Heart right ventricle (tissue), 16 donors: Measurements from ENCODE around the gene ATP2B1. TPM values are rescaled to one million over a fixed set of nuclear protein-coding genes. Genes with fewer than 3 reads are reported as not detected.

Experiments
- ATAC-seq, 8 donors: fragments of 200-7000 bp; cut with Tn5 transposase; one replicate each; pipeline ENCODE4 v1.9.1; 2020; ENCODE audit warnings: mild to moderate bottlenecking in 8 of 8, moderate library complexity in 8 of 8, moderate number of reproducible peaks in 1 of 8
- DNase-seq, 2 donors: peaks; one replicate each; pipeline ENCODE4 v3.0.0-alpha.2; 2020
- H3K27ac ChIP-seq, 10 donors: fragments of 200-600 bp; sonication (generic) in 2 of 10; one replicate each; pipeline versions ENCODE4 v1.5.0 to v1.8.0; 2020 to 2022; ENCODE audit warnings: mild to moderate bottlenecking in 3 of 10
- H3K27me3 ChIP-seq, 7 donors: fragments of 200-600 bp; one replicate each; pipeline ENCODE4 v1.8.0; 2021 to 2022; ENCODE audit warnings: mild to moderate bottlenecking in 2 of 7
- H3K36me3 ChIP-seq, 9 donors: fragments of 200-600 bp; sonication (generic) in 1 of 9; one replicate each; pipeline versions ENCODE4 v1.5.0 to v1.8.0; 2020 to 2022; ENCODE audit warnings: mild to moderate bottlenecking in 2 of 9
- H3K4me1 ChIP-seq, 9 donors: fragments of 200-600 bp; sonication (generic) in 1 of 9; one replicate each; pipeline versions ENCODE4 v1.5.0 to v1.8.0; 2020 to 2022; ENCODE audit warnings: mild to moderate bottlenecking in 4 of 9
- H3K4me3 ChIP-seq, 10 donors: fragments of 200-600 bp; sonication (generic) in 2 of 10; one replicate each; pipeline versions ENCODE4 v1.5.0 to v1.8.0; 2020 to 2022; ENCODE audit warnings: mild to moderate bottlenecking in 7 of 10, moderate library complexity in 2 of 10
- H3K9me3 ChIP-seq, 11 donors: fragments of 200-600 bp in 10 of 11; sonication (generic) in 2 of 11; one replicate each; pipeline versions ENCODE4 v1.5.0 to v1.8.0; 2013 to 2022; ENCODE audit warnings: mild to moderate bottlenecking in 2 of 11, control low read depth in 1 of 11, moderate library complexity in 1 of 11
- WGBS, 2 donors: extraction: QIAGEN DNeasy Blood & Tissue Kit; methylation state at CpG; one replicate each; pipeline ENCODE4 v1.1.7; 2013; ENCODE audit warnings: inconsistent platforms in 1 of 2; 5-methylcytosine and 5-hydroxymethylcytosine counted together
- intact Hi-C, 10 donors: fragments of 100-400 bp; cut with DNase I; formaldehyde crosslinking; loops; one replicate each; pipeline versions ENCODE4 v1.11.1 to v1.14.2; 2022
- polyA plus RNA-seq, 2 donors: library from polyadenylated mRNA; stranded (reverse); fragments of 200-250 nt; gene quantifications; one replicate each; pipeline ENCODE4 v1.2.3, GENCODE V29; 2013
- total RNA-seq, 10 donors: library from RNA; stranded (reverse); fragmentation: NEBNext Ultra II Directional in 3 of 10; extraction: Animal tissue kit (Norgen Biotek cat#: 25700) in 3 of 10; gene quantifications; one replicate each; pipeline versions ENCODE4 v1.2.1 to v1.2.4, GENCODE V29; 2021 to 2023
- TF ChIP-seq, protein P1 (sequence below), 9 donors: fragments of 200-600 bp; sonication (generic) in 2 of 9; IDR thresholded peaks; one replicate each; pipeline versions ENCODE4 v1.5.0 to v1.8.0; 2021 to 2022; ENCODE audit warnings: antibody characterized with exemption in 9 of 9, mild to moderate bottlenecking in 5 of 9, moderate library complexity in 1 of 9
- donor health status: Arrhythmogenic right ventricular cardiomyopathy.
- donor health status: ischemic (EF 13 %, LVEDD 7.1; RV severe dilation, severe dysfunction).
- donor health status: healthy with polysubstance abuse.
- donor health status: DM: no; HTN: yes; CAD: no.
- donor health status: DM: no; HTN: no; CAD: no.
- donor health status: ischemic (EF 25% LVEDD 6.9; RV normal size, moderate dysfunction).
- donor health status: ischemic (EF 25% LVEDD 5.7; RV mildly dilated, moderate dysfunction).
- donor health status: healthy.
- donor health status: DM: yes; HTN: yes; CAD: no.
- donor health status: Ischemic cardiomyopathy.
- donor health status: ischemic (EF 35%, LVEDD 5.7; RV mildly dilated, moderate dysfunction).
- donor health status: nonischemic (EF 11% LVEDD 7.7; RV severe dilation, severe dysfunction).
- donor health status: DM: yes; HTN: yes; CAD: no.
- donor health status: PGD.
- donor health status: ischemic (EF 29% LVEDD 5.4; RV normal size, mild dysfunction).
- donor health status: nonischemic (EF 23%, LVEDD 6.1; RV moderate dilation, normal function).

ATP2B1 gene
- total and polyA plus RNA-seq, 12 donors, result 5.9 to 20.5 (median 15.2) TPM

DNA sequence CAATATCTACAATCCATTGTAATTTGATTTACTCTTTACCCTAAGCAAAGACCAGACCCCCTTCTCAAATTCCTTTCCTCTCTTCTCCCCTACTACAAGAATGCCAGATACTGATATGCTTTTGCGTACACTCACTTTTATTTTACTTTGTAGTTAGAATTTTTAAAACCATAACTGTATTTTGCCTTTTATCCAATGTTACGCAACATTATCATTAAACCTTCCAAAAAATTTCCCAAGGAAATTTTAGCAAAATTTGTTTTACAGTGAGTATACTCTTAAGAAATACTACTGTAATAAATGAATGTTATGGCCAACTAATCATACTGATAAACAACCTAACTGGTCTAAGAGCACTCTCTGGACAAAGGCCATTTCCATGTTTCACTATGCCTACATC lies 22.3 kb downstream of the ATP2B1 start:
- peaks cover 0 to 14% (median 5%) of the 10 kb centered on the region in 9 donors for H3K4me1 ChIP-seq
- no peak overlapping the region for H3K4me3 ChIP-seq
- no peak for DNase-seq
- no peaks in the 10 kb centered on the region for H3K36me3 ChIP-seq
- ATAC-seq, result no peak
- 89 to 92% methylated on average over 2 of the region's 2 CpGs for WGBS, 2 donors
- H3K27ac ChIP-seq, result no peak overlapping the region
- intact Hi-C loops, result no loop called here
- no peaks in the 10 kb centered on the region for H3K27me3 ChIP-seq
- TF ChIP-seq, protein P1, sequence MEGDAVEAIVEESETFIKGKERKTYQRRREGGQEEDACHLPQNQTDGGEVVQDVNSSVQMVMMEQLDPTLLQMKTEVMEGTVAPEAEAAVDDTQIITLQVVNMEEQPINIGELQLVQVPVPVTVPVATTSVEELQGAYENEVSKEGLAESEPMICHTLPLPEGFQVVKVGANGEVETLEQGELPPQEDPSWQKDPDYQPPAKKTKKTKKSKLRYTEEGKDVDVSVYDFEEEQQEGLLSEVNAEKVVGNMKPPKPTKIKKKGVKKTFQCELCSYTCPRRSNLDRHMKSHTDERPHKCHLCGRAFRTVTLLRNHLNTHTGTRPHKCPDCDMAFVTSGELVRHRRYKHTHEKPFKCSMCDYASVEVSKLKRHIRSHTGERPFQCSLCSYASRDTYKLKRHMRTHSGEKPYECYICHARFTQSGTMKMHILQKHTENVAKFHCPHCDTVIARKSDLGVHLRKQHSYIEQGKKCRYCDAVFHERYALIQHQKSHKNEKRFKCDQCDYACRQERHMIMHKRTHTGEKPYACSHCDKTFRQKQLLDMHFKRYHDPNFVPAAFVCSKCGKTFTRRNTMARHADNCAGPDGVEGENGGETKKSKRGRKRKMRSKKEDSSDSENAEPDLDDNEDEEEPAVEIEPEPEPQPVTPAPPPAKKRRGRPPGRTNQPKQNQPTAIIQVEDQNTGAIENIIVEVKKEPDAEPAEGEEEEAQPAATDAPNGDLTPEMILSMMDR (IDR thresholded peaks at IDR 0.05), result no peak
- H3K9me3 ChIP-seq, result peaks cover 0 to 22% (median 12%) of the 10 kb centered on the region in 11 donors

DNA sequence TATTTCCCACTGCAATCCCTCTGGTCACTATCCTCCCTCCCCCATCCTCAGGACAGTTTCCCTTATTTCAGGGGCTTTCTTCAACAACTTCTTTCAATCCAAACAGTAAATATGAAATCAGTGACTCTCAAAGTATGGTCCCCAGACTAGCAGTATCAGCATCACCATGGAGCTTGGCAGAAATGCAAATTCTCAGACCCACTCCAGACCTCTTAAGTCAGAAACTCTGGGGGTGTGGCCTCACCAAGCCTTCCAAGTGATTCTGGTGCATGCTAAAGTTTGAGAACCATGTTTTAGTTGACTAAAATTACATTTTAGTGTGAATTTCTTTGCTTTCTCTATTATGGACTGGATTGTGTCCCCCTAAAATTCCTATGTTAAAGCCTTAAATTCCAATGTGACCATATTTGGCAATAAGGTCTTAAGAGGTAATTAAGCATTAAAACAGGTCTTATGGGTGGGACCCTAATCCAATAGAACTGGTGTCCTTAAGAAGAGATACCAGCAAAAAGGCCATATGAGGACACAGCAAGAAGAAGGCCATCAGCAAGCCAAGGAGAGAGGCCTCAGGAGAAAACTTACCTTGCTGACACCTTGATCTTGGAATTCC lies 23.2 kb downstream of the ATP2B1 start:
- TF ChIP-seq, protein P1 (IDR thresholded peaks at IDR 0.05), result no peak
- Histone ChIP-seq H3K36me3 (no peaks in the 10 kb centered on the region), H3K27me3 (no peaks in the 10 kb centered on the region), H3K27ac (no peak overlapping the region), H3K4me1 (peaks cover 0 to 8% (median 0%) of the 10 kb centered on the region in 9 donors), H3K4me3 (no peak overlapping the region), H3K9me3 (peaks cover 0 to 30% (median 18%) of the 10 kb centered on the region in 11 donors)
- DNase-seq, result no peak
- intact Hi-C loops, result no loop called here
- ATAC-seq, result no peak

DNA sequence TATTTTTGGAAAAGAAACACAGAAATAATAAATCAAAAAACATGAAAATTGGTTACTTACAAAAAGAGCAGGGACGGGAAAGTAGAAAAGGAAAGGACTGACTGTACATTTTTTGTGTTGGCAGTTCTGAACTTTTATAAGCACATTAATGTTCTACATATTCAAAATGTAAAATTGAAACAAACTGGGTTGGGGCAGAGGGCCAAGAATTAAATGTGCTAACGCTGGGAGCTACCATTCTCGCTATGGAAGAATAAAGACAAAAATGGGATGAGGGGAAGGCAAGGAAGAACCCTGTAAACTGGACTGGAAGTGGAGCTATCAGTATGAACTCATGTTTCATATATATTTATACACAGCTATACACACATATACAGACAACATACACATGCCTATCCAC lies 24.5 kb downstream of the ATP2B1 start:
- WGBS, 2 donors, result 83 to 89% methylated on average over 3 of the region's 3 CpGs

DNA sequence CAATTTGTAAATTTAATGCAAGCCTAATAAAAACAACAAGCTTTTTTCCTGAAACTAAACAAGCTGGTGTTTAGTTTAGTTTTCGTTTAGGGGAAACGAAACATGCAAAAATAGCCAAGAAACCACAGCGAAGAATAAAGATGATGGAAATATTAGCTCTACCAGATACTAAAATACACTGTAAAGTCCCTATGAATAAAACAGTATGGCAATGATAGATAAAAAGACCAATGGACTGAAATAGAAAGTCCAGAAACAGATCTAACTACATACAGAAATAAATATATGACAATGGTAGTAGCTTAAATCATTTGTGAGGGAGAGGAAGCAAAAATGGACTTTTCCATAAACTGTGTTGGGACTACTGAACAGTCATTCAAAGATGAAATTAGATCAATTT lies 26.4 kb downstream of the ATP2B1 start:
- H3K27ac ChIP-seq, result no peak overlapping the region
- intact Hi-C loops, result no loop called here
- H3K4me3 ChIP-seq, result no peak overlapping the region
- no peak for DNase-seq
- no peak for ATAC-seq
- TF ChIP-seq, protein P1 (IDR thresholded peaks at IDR 0.05), result no peak
- peaks cover 0 to 40% (median 21%) of the 10 kb centered on the region in 11 donors for H3K9me3 ChIP-seq
- H3K36me3 ChIP-seq, result no peaks in the 10 kb centered on the region
- H3K27me3 ChIP-seq, result no peaks in the 10 kb centered on the region
- peaks cover 0 to 11% (median 0%) of the 10 kb centered on the region in 9 donors for H3K4me1 ChIP-seq
- 98% methylated on average over 3 of the region's 3 CpGs for WGBS, 2 donors

More for the DNA sequence above, 24.5 kb downstream of the ATP2B1 start:
- H3K4me1 ChIP-seq, result peaks cover 0 to 8% (median 0%) of the 10 kb centered on the region in 9 donors
- no peaks in the 10 kb centered on the region for H3K36me3 ChIP-seq
- intact Hi-C loops, result no loop called here
- no peaks in the 10 kb centered on the region for H3K27me3 ChIP-seq
- no peak overlapping the region for H3K4me3 ChIP-seq
- H3K27ac ChIP-seq, result no peak overlapping the region
- TF ChIP-seq, protein P1 (IDR thresholded peaks at IDR 0.05), result no peak
- ATAC-seq (no peak), DNase-seq (no peak)
- H3K9me3 ChIP-seq, result peaks cover 0 to 40% (median 21%) of the 10 kb centered on the region in 11 donors
